Measurements from ENCODE around the gene SH3GLB2.

DNA sequence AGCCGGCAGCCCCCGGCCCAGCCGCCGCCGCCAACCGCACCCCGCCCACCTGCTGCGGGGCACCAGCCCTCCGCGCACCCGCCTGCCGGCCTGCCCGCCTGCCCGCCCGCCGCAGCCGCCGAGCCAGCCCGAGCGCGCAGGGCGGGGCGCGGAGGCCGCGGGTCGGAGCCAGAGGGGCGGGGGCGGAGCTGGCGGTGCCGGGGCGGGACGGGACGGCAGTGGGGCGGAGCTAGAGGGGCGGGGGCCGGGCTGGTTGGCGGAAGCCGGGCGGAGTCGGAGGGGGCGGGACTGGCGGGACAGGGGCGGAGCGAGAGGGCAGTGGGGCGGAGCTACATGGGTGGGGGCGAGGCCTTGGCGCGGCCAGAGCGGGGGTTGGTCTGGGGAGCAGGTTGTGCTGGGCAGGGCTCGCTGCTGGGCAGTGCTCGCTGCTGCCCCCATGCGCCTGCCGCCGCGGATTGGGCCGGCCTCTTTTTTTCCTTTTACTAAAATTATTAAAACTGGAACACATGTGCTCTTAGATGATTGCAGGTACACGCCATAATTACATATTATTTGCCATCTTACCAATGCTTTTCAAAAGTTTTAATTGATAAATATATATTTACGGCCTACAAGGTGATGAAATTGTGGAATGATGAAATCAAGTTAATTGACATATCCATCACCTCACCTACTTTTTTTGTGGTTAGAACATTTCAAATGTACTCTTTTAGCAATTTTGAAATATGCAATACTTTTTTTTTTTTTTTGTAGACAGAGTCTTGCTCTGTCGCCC is at the start of gene SH3GLB2:
- TF ChIP-seq GATA3 (IDR thresholded peaks at IDR 0.05; ENCODE audit: low read depth, low read length) = no peak
- no peak for TF ChIP-seq GATA2 (IDR thresholded peaks at IDR 0.05; ENCODE audit: low read depth, low read length)
